GM12865 (cell line): ENCODE measurements around the gene ACOT7.

Source experiments
- DNase-seq: peaks from one replicate; pipeline ENCODE4 v3.0.0; 2010; ENCODE audit warnings: low read depth
- H3K4me3 ChIP-seq: 2 replicates; pipeline ENCODE4 v1.5.1; 2011; ENCODE audit warnings: mild to moderate bottlenecking, low read depth, low read length, control low read depth
- TF ChIP-seq, protein P1 (sequence below): IDR thresholded peaks from 2 replicates; pipeline ENCODE4 v1.5.1; 2011; ENCODE audit warnings: low read length, control low read depth, low read depth, inconsistent platforms; ENCODE audit not compliant: insufficient read depth; ENCODE audit errors: missing control alignments

Gene ACOT7

DNA sequence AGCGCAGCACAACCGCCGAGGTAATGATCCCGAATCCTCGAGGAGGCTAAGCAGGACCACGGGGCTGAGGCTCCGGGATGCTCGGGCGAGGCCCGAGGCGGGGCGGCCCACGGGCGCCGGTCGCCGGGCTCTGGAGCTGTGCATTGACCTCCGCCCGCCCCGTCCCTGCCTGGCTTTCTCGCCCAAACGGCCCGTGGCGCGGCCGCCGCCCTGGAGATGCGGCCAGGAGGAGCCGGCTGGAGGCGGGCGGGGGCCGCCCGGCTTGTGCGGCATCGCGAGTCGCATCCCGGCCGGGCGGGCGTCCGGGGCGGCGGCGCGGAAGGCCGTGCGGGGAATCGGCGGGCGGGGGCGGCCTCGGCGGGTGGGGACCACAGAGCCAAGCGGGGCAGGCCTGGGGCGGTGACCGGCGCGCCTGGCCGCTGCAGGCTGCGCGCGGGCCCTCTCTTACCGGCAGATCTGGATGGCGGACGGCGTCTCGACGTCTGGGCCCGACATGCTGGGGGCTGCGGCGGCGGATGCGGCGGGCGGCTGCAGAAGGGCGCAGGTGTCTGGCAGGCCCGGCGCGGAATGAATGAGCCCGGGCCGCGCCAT is 663 bp downstream of the ACOT7 start:
- no peak for DNase-seq
- TF ChIP-seq, protein P1, sequence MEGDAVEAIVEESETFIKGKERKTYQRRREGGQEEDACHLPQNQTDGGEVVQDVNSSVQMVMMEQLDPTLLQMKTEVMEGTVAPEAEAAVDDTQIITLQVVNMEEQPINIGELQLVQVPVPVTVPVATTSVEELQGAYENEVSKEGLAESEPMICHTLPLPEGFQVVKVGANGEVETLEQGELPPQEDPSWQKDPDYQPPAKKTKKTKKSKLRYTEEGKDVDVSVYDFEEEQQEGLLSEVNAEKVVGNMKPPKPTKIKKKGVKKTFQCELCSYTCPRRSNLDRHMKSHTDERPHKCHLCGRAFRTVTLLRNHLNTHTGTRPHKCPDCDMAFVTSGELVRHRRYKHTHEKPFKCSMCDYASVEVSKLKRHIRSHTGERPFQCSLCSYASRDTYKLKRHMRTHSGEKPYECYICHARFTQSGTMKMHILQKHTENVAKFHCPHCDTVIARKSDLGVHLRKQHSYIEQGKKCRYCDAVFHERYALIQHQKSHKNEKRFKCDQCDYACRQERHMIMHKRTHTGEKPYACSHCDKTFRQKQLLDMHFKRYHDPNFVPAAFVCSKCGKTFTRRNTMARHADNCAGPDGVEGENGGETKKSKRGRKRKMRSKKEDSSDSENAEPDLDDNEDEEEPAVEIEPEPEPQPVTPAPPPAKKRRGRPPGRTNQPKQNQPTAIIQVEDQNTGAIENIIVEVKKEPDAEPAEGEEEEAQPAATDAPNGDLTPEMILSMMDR: no peak
- H3K4me3 ChIP-seq: peak overlapping the region; percentile 67

DNA sequence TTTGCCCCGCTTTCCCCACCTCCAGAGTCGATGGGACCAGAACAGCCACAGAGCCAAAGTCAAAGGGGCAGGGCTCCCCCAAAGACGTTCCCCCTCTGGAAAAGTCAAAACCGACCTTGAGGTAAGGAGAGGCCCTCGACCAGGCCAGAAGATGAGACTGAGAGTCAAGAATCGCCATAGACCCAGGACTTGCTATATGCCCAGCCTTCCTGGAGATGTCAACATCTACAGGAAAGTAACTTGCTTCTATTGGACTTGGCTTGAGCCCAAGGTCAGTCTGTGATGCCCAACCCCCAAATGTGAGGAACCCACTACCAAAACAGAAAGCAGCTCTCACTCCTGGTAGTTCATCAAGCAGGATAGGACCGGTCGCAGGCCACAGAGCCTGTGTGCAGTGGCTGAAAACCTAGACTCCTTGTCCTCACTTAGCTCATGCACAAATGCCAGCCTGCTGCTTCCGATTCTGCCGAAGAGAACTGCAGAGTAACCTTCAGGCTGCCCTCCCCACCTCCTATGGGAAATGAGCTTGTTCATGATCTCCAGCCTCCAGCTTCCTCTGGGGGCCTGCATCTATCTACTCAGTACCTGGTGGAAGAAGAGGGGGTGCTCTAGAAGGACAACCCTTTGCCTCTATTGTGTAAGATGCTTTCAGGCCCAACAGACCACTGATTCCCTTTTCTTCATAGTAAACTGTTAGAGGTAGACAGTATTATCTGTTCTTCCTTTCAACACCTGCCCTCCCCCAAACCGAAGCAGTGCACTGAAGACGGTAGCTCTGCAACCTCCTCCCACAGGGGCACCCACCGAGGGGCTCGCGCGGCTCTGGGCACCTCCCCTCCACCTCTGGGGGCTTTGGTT is 1.4 kb downstream of the ACOT7 start:
- TF ChIP-seq, protein P1: no peak
- peak; percentile 67 for DNase-seq
- H3K4me3 ChIP-seq: peak overlapping the region; percentile 67

DNA sequence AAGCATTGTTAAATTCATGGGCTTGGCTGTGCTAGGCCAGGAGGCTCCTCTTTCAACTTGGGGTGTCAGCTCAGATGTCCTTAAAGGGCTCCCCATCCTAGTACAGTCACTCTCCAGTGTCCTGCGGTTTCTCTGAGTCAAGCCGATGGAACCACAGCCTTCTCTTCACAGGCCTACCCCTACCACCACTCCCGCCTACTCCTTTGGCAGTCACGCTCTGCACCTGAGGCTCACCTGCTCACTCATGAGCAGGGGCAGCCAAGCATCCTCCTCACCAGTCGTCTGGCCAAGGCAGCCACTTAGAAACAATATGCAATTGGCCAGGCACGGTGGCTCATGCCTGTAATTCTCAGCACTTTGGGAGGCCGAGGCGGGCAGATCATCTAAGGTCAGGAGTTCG is 3.6 kb downstream of the ACOT7 start:
- TF ChIP-seq, protein P1: no peak
- DNase-seq: no peak
- no peak overlapping the region for H3K4me3 ChIP-seq

DNA sequence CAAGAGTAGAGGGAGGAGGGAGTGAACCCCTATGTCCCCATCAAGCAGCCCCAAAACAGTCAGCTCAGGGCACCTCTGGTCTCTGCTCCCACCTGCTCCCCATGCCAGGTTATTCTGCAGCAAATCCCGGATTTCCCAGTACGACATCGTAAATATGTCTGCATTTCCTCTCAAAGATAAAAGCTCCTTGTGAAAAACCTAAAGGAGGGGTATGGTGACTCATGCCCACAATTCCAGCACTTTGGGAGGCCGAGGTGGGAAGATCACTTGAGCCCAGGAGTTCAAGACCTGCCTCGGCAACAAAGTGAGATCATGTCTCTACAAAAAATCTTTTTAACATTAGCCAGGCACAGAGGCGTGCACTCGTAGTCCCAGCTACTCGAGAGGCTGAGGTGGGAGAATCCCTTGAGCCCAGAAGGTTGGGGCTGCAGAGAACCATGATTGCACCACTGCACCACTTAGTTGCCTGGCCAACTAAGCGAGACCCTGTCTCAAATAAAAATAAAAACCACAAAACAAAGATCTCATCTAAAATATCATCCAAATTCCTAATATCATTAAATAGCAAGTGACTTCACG is 7.1 kb downstream of the ACOT7 start:
- DNase-seq: no peak
- H3K4me3 ChIP-seq: no peak overlapping the region
- TF ChIP-seq, protein P1: no peak

DNA sequence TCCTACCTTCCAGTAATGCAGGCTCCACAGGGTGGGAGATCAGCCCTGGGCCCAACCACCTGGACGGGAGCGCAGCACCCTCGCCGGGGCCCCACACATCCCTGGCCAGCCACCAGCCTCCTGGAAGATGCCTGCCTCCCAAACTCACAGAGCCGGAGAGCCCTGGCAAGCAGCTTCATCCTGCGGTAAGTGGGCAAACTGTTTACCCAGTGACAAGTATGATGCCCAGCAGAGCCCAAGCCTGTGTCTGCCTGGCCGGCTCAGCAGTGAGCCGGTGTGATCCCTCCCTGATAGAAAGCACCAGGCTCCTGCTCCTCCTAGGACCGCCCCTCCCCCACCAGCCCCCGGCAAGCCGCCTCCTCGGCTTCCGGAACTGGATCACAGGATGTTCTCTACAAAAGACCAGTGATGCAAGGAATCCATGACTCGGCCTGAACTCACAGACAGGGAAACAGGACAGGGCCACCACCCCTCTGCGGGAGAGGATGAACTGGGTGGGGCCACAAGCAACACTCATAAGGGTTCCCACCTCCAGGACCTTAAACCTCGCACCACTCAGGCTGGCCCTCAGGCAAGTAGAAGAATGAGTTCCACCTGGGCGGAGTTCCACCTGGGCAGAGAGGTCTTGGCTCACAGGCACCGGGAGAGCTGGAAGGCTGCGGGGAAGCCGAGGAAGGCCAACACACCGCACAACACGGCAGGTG is 7.9 kb downstream of the ACOT7 start:
- H3K4me3 ChIP-seq: no peak overlapping the region
- TF ChIP-seq, protein P1: no peak
- DNase-seq: no peak

DNA sequence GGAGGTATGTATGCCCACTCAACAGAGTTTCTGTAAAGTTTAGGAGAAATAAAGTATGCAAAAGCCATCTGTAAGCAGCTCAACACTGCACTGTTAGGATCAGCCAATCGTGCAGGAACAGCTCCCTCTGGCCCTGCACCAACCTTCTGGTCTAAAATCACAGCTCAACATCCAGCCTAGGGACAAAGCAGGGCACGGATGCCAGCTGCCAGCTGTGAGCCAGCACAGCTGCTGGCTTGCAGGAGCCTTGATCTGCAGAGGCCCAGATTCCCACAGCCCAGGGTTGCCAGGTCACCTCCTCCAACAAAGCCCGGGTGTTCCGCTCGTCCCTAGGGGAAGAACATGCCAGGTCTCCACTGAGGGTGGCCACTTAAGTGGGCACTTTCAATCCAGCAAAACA is 8.6 kb downstream of the ACOT7 start:
- no peak overlapping the region for H3K4me3 ChIP-seq
- TF ChIP-seq, protein P1: no peak
- no peak for DNase-seq
